ENCODE results near the gene ZC3H18.
A peak's percentile ranks its signal among the peaks of the same experiment; 100 is the strongest.

Gene ZC3H18

DNA sequence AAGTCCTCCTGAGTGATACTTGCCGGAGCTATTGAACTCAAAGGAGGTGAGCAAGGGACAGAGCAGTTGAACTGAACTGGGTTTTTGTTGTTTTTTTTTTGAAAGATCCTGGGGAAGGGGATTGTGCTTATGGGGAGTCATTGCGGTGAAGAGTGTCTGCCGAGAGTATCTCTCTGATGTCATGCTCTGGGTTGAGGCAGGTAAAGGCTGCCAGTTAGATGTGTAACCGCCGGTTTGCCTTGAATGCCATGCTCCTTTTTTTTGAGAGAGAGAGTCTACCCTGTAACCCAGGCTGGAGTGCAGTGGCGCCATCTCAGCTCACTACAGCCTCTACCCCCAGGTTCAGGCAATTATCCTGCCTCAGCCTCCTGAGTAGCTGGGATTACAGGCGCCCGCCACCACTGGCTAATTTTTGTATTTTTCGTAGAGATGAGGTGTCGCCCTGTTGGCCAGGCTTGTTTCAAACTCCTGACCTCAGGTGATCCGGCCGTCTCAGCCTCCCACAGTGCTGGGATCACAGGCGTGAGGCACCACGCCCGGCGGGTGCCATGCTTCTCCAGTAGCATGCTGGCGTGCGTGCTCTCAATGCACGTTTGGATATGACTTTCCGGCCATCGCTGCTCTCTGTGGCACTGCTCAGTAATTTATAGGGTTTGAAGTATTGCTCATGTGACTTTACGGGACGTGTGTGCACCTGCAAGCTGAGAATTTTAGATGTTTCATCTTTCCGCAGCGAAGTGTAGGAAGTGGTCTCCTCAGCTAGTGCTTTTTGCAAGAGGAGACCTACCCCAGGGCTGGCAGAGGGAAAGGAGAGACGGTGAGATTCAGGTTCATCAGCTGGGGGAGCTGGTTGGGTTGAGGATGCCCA lies 8.5 kb downstream of the ZC3H18 start:
- DNase-seq (ENCODE audit: low read depth in 1 of 2, low spot score in 1 of 2) = no peak

DNA sequence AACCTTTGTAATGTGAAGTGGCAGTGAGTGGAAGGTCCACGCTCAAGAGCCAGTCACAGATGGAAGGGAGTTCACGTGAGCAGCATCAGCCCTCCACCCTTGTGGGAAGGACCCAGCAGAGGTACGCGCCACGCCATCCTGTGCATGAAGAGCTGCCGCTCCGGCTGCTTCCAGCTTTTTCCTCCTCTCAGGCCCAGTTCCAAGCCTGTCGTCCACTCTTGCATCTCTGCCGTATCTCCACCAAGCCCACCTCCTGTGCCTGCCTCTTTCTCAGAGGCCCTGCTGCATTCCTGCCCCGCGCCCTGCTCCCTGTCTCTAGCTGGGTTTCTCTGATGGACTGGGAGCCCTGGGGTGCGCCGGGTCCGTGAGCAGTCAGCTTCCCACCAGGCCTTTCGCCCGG lies 10.2 kb downstream of the ZC3H18 start:
- DNase-seq (ENCODE audit: low read depth in 1 of 2, low spot score in 1 of 2) = no peak

DNA sequence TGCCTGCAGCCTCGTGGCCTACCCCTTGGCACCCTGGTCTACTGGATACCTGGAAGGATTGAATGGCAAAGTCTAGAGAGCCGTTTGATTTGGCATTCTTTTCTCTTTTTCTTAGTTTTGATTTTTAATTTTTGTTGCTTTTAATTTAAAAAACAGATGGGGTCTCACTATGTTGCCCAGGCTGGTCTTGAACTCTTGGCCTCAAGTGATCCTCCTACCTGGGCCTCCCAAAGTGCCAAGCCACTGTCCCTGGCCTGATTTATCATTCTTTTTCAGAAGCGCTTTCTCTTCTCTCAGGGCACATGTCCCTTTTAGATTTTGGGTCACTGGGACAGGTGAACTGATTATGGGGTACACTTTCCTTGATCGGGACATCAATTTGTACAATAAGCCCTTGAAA lies 10.8 kb downstream of the ZC3H18 start:
- no peak for DNase-seq (ENCODE audit: low read depth in 1 of 2, low spot score in 1 of 2)

DNA sequence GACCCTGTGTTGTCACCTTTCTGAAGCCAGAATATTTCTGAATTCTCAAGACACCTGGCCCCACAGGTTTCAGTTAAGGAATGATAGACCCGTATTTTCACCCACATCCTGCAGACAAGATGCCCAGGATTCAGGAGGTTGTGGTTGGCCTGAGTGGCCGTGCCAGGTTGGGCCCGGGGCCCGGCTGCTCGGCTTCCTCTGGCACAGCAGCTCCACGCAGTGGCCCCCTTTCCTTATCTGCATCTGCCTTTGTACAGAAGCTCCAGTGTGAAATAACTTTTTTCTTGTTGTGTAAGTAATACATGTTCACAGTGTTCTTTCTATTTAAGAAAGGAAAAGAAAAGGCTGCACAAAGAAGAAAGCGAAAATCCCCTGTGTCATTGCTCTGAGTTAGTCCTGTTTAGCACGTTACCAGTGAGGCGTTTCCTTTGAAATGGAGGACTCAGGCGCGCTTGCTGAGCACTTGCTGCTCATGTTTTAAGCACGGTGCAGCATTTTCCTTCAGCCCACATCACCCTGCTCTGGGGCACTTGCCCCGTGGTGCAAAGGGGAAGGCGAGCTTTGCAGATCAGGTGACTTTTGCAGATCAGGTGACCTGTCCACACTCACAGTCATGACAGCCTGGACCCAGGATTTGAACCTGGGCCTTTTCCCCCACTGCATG lies 12.8 kb downstream of the ZC3H18 start:
- DNase-seq (ENCODE audit: low read depth in 1 of 2, low spot score in 1 of 2) = no peak

DNA sequence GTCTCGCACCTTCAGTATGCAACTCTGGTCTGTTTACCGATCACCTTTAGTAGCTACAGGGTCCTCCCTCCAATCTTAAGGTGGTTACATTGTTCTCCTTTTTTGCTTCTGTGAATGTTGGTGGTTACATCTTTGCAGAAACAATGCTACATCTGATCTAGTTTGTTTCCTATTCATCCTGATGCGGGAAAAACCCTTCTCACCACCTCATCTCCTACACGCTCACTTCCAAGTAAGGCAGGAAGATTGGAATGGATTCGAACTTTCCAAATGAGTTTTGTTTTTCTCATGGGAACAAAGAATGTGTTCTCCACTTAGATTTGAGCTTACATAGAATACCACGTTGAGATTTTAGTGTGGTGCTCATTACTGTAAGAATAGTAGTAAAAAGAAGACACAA lies 14.5 kb downstream of the ZC3H18 start:
- DNase-seq (ENCODE audit: low read depth in 1 of 2, low spot score in 1 of 2) = no peak

DNA sequence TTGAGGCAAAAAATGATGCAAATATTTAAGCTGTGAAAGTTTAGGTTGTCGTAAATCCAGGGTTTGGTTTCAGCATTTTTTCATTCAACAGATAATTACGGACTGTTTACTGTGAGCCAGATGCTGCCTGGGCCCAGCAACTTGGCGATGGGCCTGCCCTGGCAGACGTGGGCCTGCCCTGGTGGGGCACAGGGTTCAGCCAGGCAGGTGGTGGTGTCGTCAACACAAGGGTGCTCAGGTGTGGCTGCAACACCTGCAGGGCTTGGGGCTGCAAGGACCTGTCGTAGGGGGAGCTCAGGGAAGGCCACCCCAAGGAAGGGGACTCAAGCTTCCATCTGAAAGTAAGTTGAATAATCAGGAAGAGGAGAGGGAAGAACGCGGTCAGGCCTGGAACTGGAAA lies 15.1 kb downstream of the ZC3H18 start:
- no peak for DNase-seq (ENCODE audit: low read depth in 1 of 2, low spot score in 1 of 2)

DNA sequence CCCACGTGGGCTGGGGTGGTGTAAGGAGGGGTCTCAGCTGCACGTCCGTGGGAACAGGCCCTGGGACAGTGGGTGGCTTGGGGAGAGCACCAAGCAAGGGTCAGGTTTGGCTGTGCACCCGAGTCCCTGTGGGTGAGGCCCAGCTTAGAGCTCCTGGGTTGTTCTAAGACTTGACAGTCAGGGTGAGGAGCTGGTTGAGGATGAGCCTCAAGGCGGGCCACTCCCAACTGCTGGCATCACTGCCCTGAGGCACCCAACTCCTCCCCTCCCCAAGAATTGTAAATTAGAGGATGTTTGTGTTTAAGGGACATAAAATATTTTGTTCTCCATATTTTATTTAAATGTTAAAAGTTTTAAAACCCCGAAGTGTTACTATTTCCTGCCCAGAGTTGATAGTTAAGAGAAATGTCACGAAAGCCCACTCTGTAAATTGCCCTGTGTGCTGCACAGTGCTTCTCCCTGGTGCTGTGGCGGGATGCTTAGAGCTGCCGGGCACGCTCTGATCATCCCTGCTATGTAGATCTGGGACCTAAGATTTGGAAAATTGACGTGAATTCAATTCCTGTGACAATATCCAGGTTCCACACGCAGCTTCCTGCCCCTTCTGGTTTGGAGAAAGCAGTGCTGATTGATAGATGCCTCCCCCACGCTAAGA lies 15.9 kb downstream of the ZC3H18 start:
- no peak for DNase-seq (ENCODE audit: low read depth in 1 of 2, low spot score in 1 of 2)

DNA sequence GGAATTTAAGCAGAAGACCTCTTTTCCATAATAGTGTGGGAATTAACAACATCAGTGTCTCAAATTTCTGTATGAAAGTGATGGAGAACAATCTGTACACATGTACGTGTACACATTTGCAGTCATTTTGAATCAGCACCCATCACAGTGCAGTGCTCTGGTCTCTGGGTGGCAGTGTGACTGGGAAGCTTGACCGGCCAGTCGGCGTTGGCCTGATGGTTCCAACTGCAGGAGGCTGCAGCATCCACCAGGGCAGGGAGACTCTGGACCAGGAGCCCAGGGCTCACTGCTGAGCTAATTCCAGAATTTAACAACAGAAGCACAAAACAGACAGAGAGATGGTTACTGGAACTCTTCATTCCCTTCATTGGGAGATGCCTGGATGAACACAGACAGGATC lies 17.9 kb downstream of the ZC3H18 start:
- no peak for DNase-seq (ENCODE audit: low read depth in 1 of 2, low spot score in 1 of 2)

DNA sequence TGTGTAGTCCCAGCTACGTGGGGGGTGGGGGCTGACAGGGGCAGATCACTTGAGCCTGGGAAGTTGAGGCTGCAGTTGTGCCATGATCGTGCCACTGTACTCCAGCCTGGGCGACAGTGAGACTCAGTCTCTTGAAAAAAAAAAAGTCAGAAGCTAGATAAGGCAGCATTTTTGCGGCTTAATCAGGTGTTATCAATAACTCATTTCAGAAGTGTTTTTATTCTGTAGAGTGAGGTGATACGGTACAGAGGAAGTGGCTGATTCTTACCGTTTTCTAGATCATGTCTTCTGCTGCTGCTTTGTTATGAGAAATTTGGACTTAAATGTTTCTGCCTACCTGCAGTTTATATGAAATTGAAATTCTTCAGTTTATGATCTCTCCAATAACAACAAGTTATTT lies 18.6 kb downstream of the ZC3H18 start:
- no peak for DNase-seq (ENCODE audit: low read depth in 1 of 2, low spot score in 1 of 2)

DNA sequence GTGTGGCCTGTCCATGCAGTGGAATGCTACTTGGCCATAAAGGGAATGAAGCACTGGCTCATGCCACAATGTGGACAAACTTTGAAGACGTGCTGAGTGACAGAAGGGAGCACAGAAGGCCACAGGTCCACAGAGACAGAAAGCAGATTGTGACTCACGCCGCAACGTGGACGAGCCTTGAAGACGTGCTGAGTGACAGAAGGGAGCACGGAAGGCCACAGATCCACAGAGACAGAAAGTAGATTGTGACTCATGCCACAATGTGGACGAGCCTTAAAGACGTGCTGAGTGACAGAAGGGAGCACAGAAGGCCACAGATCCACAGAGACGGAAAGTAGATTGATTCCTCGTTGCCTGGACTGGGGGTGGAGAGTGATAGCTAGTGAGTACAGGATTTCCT lies 19.2 kb downstream of the ZC3H18 start:
- DNase-seq (ENCODE audit: low read depth in 1 of 2, low spot score in 1 of 2) = no peak

DNA sequence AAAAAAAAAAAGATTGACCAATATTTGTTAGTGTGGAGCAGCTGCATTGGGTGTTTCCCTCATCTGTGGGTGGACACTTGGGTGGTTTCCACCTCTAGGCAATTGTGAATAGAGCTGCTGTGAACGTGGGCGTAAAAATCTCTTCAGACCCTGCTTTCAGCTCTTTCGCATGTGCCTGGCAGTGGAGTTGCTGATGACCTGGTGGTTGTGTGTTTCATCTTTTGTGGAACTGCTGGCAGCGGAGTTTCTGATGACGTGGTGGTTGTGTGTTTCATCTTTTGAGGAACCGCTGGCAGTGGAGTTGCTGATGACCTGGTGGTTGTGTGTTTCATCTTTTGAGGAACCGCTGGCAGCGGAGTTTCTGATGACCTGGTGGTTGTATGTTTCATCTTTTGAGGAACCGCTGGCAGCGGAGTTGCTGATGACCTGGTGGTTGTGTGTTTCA lies 21.4 kb downstream of the ZC3H18 start:
- peak; percentile 7 to 17 for DNase-seq (ENCODE audit: low read depth in 1 of 2, low spot score in 1 of 2)

DNA sequence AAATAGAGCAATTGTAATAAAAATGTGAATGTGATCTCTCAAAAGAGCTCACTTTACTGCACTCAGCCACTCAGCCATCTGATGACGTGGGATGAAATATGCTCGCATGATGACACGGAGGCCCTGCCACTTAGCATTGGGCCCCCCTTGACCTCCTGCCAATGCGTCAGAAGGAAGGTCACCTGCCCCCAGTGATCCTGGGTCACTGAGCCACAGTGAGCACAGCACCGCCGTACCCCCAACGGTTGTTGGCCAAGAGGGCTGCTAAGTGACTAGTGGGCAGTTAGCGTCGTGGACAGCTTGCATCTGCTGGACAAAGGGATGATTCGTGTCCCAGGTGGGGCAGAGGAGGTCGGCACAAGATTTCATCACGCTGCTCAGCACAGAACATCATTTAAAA lies 22.9 kb downstream of the ZC3H18 start:
- no peak for DNase-seq (ENCODE audit: low read depth in 1 of 2, low spot score in 1 of 2)

DNA sequence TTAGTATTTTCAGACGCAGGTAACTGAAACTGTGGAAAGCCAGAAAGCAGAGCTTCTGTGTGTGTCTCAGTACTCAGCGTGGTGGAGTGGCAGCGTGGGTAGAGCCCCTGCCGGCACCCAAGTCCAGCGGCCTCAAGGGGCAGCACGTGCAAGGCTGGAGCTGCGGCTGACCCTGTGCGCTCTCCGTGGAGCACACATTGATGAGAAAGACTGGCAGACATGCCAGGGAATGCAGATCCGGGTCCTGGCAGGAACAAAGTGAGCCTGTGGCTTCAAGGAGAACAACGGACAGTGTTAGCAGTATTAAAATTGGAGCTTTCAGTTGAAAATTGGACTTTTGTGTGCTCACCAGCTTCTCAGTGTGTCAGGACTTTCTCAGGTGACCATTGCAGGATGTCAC lies 23.3 kb downstream of the ZC3H18 start:
- DNase-seq (ENCODE audit: low read depth in 1 of 2, low spot score in 1 of 2) = no peak

DNA sequence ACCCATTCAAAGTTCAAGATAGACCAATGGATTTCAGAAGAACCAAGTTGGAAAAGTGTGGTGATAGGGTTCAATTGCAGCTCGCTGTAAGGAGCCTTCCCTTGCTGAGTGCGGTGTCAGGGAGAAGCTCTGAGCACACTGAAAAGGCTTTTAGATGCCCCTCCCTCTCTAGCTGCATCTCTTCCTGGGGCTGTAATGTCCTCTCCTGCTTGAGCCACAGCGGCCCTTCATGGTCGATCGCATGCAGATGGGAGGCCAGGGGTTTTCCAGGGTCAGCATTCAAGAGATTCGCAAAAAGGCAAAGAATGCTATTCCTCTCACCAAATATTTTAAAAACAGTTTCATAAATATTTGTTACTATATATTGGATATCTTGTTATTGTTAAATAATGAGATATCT lies 23.7 kb downstream of the ZC3H18 start:
- no peak for DNase-seq (ENCODE audit: low read depth in 1 of 2, low spot score in 1 of 2)

DNA sequence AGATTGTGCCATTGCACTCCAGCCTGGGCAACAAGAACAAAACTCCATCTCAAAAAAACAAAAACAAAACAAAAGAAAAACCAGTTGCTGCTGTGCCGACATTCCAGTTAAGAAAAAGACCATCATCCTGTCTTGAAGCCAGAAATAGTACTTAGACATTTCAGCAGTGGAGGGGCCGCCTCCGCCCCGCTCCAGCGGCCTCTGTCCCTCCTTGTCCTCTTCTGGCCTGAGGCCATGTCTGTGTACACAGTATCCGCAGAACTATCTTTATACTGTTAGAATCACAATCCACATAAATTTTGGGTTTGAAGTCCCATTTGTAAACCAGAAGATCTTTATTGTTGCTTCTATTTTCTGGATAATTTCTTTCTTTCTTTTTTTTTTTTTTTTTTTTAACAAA lies 24.9 kb downstream of the ZC3H18 start:
- DNase-seq (ENCODE audit: low read depth in 1 of 2, low spot score in 1 of 2) = no peak

DNA sequence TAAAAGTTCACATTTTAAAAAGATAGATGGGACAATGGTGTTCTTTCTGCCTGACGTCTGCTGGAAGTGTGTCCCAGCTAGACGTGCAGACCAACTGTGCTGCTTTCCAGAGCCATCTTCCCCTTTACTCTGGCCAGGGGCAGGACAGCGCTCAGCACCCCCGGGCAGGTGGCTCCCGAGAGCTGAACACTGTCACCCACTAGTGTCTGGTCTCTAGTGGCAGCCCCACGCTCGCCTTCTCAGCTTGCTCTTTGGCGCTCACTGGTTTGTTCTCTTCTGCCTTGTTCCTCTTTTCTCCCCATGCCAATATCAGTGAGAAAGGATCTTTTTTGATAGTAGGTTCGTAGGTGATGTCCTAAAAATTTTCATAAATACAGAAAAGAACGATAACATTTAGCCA lies 25.7 kb downstream of the ZC3H18 start:
- DNase-seq (ENCODE audit: low read depth in 1 of 2, low spot score in 1 of 2) = no peak

DNA sequence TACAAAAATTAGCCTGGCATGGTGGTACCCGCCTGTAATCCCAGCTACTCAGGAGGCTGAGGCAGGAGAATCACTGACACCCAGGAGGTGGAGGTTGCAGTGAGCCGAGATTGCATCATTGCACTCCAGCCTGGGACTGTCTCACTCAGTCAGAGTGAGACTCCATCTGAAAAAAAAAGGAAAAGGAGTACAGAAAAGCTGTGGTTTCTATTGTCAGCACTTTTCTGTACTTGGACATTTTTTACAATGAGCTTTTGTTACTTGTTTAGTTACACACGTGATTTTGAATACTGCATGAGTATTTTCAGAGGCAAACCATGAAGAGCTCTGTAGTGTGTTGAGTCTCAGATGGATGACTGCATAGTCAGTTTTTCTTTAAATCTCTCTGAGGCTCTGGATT lies 26.3 kb downstream of the ZC3H18 start:
- no peak for DNase-seq (ENCODE audit: low read depth in 1 of 2, low spot score in 1 of 2)

DNA sequence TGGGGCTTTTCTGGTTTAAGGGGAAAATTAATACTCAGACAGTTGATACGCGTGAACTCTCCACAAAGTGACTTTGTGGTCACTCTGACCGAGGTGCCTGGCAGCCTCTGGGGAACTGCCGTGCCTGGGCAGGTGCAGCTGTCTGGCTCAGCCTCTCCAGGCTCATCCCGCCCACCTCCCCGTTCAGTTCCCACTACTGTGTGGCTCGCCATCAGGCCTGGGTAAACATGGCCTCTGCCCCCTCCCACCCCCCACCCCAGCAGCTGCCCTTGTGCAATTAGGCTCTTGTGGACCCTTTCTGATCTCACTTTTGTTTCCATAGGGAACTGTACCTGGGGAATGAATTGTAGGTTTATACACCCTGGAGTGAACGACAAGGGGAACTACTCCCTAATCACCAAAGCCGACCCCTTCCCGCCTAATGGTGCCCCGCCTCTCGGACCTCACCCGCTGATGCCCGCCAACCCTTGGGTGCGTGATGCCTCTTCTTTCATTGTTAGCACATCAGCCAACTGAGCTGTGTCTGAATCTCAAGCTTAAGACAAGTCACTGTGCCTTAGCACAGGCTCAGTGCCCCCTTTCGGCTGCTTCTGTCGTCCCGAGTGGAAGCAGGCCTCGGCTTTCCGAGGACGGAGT lies 27.8 kb downstream of the ZC3H18 start:
- no peak for DNase-seq (ENCODE audit: low read depth in 1 of 2, low spot score in 1 of 2)

DNA sequence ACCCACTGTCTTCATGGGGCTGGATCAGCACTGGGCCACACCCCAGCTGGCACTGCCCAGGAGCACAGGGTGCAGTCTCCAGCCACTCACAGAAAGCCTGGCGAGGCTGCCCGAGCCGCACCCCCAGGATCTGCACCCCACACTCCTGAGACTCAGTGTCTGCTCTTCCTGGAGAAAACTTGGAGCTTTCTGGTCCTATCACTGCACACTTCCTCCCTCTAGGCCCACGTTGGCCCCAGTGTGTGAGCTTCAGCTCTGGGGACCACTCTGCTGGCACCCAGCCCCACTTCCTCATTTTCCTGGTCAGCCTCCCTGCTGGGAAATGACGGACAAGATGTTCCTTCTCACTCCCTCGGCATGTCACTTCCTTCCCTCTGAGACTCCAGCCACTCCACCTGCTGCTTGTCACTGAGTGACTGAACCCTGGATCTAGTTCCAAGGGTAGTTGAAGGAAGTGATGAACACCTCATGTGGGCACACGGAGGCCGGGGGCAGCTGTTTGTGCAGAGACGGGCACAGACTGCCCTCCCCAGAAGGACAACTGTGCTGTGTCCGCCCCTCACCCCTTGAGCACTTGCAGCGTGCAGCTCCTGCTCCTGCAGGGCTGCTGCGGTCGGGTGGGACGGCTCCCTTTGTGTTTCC lies 29.0 kb downstream of the ZC3H18 start:
- no peak for DNase-seq (ENCODE audit: low read depth in 1 of 2, low spot score in 1 of 2)

DNA sequence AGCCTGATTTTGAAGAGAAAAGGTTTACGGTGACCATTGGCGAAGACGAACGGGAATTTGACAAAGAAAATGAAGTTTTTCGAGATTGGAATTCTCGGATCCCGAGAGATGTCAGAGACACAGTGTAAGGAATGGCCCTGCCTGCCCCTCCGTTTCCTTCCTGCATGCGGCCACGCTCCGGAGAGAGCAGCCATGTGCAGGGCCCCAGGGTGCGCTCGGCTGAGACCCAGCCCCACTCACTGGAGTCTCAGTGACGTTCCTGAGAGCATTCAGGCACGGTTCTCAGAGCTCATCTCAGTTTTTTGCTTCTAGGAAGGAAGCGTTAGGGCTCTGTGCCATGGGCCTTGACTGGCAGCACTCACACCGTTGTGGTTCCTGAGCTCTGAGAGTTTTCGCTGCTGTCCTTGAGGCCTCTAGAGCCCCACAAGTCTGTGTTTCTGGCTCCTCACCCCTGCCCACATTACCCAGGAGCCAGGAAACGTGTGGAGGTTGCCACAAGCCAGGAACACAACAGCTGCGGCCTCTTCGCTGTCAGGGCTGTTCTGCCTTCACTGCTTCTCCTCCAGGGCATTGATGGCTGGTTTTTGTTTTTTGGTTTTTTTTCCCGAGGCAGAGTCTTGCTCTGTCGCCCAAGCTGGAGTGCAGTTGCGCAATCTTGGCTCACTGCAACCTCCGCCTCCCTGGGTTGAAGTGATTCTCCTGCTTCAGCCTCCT lies 29.8 kb downstream of the ZC3H18 start:
- no peak for DNase-seq (ENCODE audit: low read depth in 1 of 2, low spot score in 1 of 2)

DNA sequence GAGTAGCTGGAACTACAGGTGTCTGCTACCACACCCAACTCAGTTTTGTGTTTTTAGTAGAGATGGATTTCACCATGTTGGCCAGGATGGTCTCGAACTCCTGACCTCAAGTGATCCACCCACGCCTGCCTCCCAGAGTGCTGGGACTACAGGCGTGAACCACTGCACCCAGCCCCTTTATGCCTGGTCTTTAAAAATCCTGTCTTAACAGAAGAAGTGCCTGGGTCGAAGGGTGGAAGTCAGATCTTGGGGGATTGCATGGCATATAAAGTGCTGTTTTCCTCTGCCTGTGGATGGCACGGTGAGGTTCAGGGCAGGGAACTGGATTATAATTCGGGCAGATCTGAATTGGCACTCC lies 30.3 kb downstream of the ZC3H18 start:
- no peak for DNase-seq (ENCODE audit: low read depth in 1 of 2, low spot score in 1 of 2)
